Neuronal stem cell (in vitro differentiated cells): Measurements from ENCODE around the gene GGCX.
A peak's percentile ranks its signal among the peaks of the same experiment; 100 is the strongest.

Source experiments
- DNase-seq: peaks from one replicate; pipeline ENCODE4 v3.0.0-alpha.2; 2013; ENCODE audit warnings: low spot score
- H2AFZ ChIP-seq: one replicate; pipeline ENCODE4 v1.6.1; 2013; ENCODE audit warnings: mild to moderate bottlenecking, low read length, inconsistent platforms
- H2AK5ac ChIP-seq: 2 replicates; pipeline ENCODE4 v1.6.1; 2013; ENCODE audit warnings: low read depth, mild to moderate bottlenecking, inconsistent platforms, low read length, moderate library complexity, mixed read lengths
- H2BK120ac ChIP-seq: 2 replicates; pipeline ENCODE4 v1.6.1; 2013; ENCODE audit warnings: low read depth, mild to moderate bottlenecking, inconsistent platforms, low read length, moderate library complexity, mixed read lengths
- H2BK12ac ChIP-seq: one replicate; pipeline ENCODE4 v1.6.1; 2013; ENCODE audit warnings: low read length, inconsistent platforms
- H2BK15ac ChIP-seq: 2 replicates; pipeline ENCODE4 v1.6.1; 2013; ENCODE audit warnings: mild to moderate bottlenecking, low read length, inconsistent platforms, mixed read lengths
- H2BK5ac ChIP-seq: one replicate; pipeline ENCODE4 v1.6.1; 2013; ENCODE audit warnings: inconsistent platforms, mild to moderate bottlenecking, low read length, moderate library complexity
- H3K14ac ChIP-seq: one replicate; pipeline ENCODE4 v1.6.1; 2013; ENCODE audit warnings: low read length, inconsistent platforms
- H3K18ac ChIP-seq: 2 replicates; pipeline ENCODE4 v1.6.1; 2013; ENCODE audit warnings: low read length, inconsistent platforms
- H3K23ac ChIP-seq: 2 replicates; pipeline ENCODE4 v1.6.1; 2013; ENCODE audit warnings: low read depth, mild to moderate bottlenecking, mixed read lengths, low read length, inconsistent platforms; ENCODE audit not compliant: poor library complexity
- H3K27ac ChIP-seq: replicated peaks from 3 replicates; pipeline ENCODE4 v1.5.1; 2013; ENCODE audit warnings: low read length, inconsistent platforms
- H3K27me3 ChIP-seq, 3 experiments: 2 replicates each; pipeline ENCODE4 v1.6.1; 2013; ENCODE audit warnings: low read length in 3 of 3, mild to moderate bottlenecking in 2 of 3, inconsistent platforms in 1 of 3, low read depth in 1 of 3, mixed read lengths in 1 of 3, moderate library complexity in 1 of 3; ENCODE audit not compliant: control insufficient read depth in 3 of 3, insufficient read depth in 3 of 3
- H3K36me3 ChIP-seq, 2 donors: replicated peaks in 1 of 2; 2 replicates each; pipeline ENCODE4 v1.6.1; 2013; ENCODE audit warnings: low read length in 2 of 2; ENCODE audit not compliant: control insufficient read depth in 2 of 2, insufficient read depth in 2 of 2
- H3K4ac ChIP-seq: 2 replicates; pipeline ENCODE4 v1.6.1; 2013; ENCODE audit warnings: inconsistent platforms, mild to moderate bottlenecking, low read length, moderate library complexity
- H3K4me1 ChIP-seq, 2 donors: 1 replicate in 1 of 2; 2 replicates in 1 of 2; pipeline ENCODE4 v1.6.1; 2013; ENCODE audit warnings: low read length in 2 of 2, low read depth in 1 of 2; ENCODE audit not compliant: control insufficient read depth in 2 of 2, insufficient read depth in 1 of 2
- H3K4me2 ChIP-seq: one replicate; pipeline ENCODE4 v1.6.1; 2013; ENCODE audit warnings: mild to moderate bottlenecking, low read length, inconsistent platforms; ENCODE audit not compliant: insufficient read depth, poor library complexity, severe bottlenecking
- H3K4me3 ChIP-seq, 2 donors: 2 replicates each; pipeline ENCODE4 v1.5.1; 2013; ENCODE audit warnings: low read length in 2 of 2, mild to moderate bottlenecking in 2 of 2, inconsistent platforms in 1 of 2, moderate library complexity in 1 of 2
- H3K79me1 ChIP-seq: one replicate; pipeline ENCODE4 v1.6.1; 2013; ENCODE audit warnings: low read depth, mild to moderate bottlenecking, inconsistent platforms, low read length, moderate library complexity
- H3K9ac ChIP-seq: one replicate; pipeline ENCODE4 v1.6.1; 2013; ENCODE audit warnings: mild to moderate bottlenecking, low read depth, low read length, inconsistent platforms; ENCODE audit not compliant: poor library complexity
- H3K9me3 ChIP-seq, 2 donors: replicated peaks in 1 of 2; 2 replicates each; pipeline versions ENCODE3 to v1.6.1; 2013; ENCODE audit warnings: low read length in 2 of 2, mild to moderate bottlenecking in 2 of 2, inconsistent platforms in 1 of 2, low read depth in 1 of 2, mixed read lengths in 1 of 2, moderate library complexity in 1 of 2; ENCODE audit not compliant: control insufficient read depth in 2 of 2, insufficient read depth in 1 of 2
- H4K8ac ChIP-seq: one replicate; pipeline ENCODE4 v1.6.1; 2013; ENCODE audit warnings: low read depth, mild to moderate bottlenecking, inconsistent platforms, low read length, moderate library complexity
- H4K91ac ChIP-seq: one replicate; pipeline ENCODE4 v1.6.1; 2013; ENCODE audit warnings: low read length, low read depth, mild to moderate bottlenecking, inconsistent platforms; ENCODE audit not compliant: poor library complexity
- whole genome bisulfite sequencing, 2 donors: extraction: QIAGEN DNeasy Blood & Tissue Kit; methylation state at CpG; one replicate each; pipeline ENCODE4 v1.1.7; 2013; ENCODE audit warnings: missing lambda C conversion rate in 2 of 2, mixed read lengths in 1 of 2; ENCODE audit not compliant: insufficient read length in 2 of 2, insufficient replicate concordance in 1 of 2; ENCODE audit errors: extremely low coverage in 2 of 2; 5-methylcytosine and 5-hydroxymethylcytosine counted together

GGCX gene

DNA sequence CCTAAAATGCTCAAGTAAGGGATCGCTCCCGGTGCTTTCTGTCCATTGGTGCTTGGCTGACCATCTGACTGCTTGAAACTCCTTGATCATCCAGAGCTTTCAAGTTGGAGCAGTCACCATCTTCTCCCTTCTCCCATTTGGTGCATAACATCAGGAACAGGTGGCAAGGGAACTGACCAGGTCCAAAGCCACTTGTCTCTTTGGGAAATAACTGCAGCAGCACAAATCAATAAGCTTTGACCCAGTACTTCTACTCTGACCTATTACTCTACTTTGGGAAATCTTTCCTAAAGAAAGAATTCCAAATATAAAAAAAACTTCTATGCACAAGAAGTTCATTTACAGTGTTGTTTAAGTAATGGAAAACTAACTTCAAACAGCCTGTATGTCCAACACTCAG lies 32.9 kb downstream of the GGCX start:
- WGBS, 2 donors = no CpG with 5 or more reads among the region's 2 CpGs
- no peak overlapping the region for H3K23ac ChIP-seq

DNA sequence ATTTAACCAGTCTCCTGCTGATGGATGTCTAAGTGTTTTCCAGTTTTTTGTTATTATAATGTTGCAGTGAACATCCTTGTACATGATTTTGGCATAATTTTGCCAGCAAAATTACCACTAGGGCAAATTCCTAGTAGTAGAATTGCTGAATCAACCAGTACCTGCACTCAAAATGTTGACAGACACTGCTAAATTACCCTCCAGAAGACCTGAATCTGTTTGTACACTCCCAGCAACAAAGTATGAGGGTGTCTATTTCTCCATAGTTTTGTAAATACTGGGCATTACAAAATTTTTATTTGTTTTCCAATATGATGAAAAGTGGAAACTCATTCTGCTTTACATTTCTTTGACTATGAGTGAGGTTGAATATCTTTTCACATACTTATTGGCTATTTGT lies 33.5 kb downstream of the GGCX start:
- no peak for DNase-seq
- H4K8ac ChIP-seq = no peak overlapping the region
- no peak overlapping the region for H2BK5ac ChIP-seq
- H2BK120ac ChIP-seq = no peak overlapping the region
- H3K9ac ChIP-seq = no peak overlapping the region
- H3K27ac ChIP-seq = no peak overlapping the region
- H3K36me3 ChIP-seq = no peaks in the 10 kb centered on the region
- H3K79me1 ChIP-seq = no peaks in the 10 kb centered on the region
- H3K23ac ChIP-seq = no peak overlapping the region
- H2AFZ ChIP-seq = no peak overlapping the region
- H2AK5ac ChIP-seq = no peak overlapping the region
- peaks cover 0 to 4% (median 0%) of the 10 kb centered on the region in 3 experiments for H3K27me3 ChIP-seq
- no peak overlapping the region for H3K4me2 ChIP-seq
- no peaks in the 10 kb centered on the region for H3K9me3 ChIP-seq
- H2BK12ac ChIP-seq = no peak overlapping the region
- peaks cover 7 to 13% of the 10 kb centered on the region in 2 donors for H3K4me1 ChIP-seq
- no peak overlapping the region for H4K91ac ChIP-seq
- H3K4ac ChIP-seq = no peak overlapping the region
- no peak overlapping the region for H3K18ac ChIP-seq
- H3K4me3 ChIP-seq = no peak overlapping the region
- no peak overlapping the region for H2BK15ac ChIP-seq
- H3K14ac ChIP-seq = no peak overlapping the region

More for the DNA sequence above, 32.9 kb downstream of the GGCX start:
- H3K36me3 ChIP-seq = no peaks in the 10 kb centered on the region
- no peaks in the 10 kb centered on the region for H3K79me1 ChIP-seq
- no peak overlapping the region for H2AK5ac ChIP-seq
- no peak overlapping the region for H3K18ac ChIP-seq
- no peak overlapping the region for H3K4me3 ChIP-seq
- H2BK15ac ChIP-seq = no peak overlapping the region
- no peak overlapping the region for H3K4me2 ChIP-seq
- H2BK5ac ChIP-seq = no peak overlapping the region
- no peak for DNase-seq
- no peak overlapping the region for H4K8ac ChIP-seq
- no peak overlapping the region for H2AFZ ChIP-seq
- no peak overlapping the region for H2BK12ac ChIP-seq
- H3K27me3 ChIP-seq = peaks cover 0 to 4% (median 0%) of the 10 kb centered on the region in 3 experiments
- H3K9ac ChIP-seq = no peak overlapping the region
- H4K91ac ChIP-seq = no peak overlapping the region
- peaks cover 7 to 13% of the 10 kb centered on the region in 2 donors for H3K4me1 ChIP-seq
- no peak overlapping the region for H3K4ac ChIP-seq
- no peak overlapping the region for H3K14ac ChIP-seq
- no peak overlapping the region for H2BK120ac ChIP-seq
- H3K9me3 ChIP-seq = no peaks in the 10 kb centered on the region
- no peak overlapping the region for H3K27ac ChIP-seq

DNA sequence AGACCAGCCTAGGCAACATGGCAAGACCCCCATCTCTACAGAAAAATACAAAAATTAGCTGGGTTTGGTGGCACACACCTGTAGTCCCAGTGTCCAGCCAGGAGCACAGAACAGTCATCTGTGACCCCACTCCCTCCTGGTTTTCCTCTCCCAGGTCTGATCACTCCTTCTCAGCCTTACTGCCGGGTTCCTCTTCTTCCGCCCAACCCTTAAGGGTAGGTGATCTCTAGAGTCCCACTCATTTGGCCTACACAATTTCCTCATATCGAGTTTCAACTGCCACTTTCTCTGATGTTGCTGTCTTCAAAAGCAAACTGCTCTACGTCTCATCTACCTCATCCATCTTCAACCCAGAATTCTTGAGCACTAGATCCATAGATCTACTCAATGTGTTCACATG lies 35.7 kb downstream of the GGCX start:
- no CpG with 5 or more reads among the region's 4 CpGs for WGBS, 2 donors
- Histone ChIP-seq H3K4ac (no peak overlapping the region), H3K18ac (no peak overlapping the region), H3K36me3 (no peaks in the 10 kb centered on the region), H3K23ac (no peak overlapping the region), H3K27me3 (peaks cover 0 to 4% (median 0%) of the 10 kb centered on the region in 3 experiments), H3K4me2 (no peak overlapping the region), H3K14ac (no peak overlapping the region), H2AFZ (peak overlapping the region; percentile 95), H2BK15ac (no peak overlapping the region), H3K9me3 (no peaks in the 10 kb centered on the region), H2BK12ac (no peak overlapping the region), H2BK5ac (no peak overlapping the region), H2BK120ac (no peak overlapping the region), H4K8ac (no peak overlapping the region), H2AK5ac (no peak overlapping the region), H4K91ac (no peak overlapping the region), H3K9ac (no peak overlapping the region), H3K27ac (no peak overlapping the region), H3K79me1 (no peaks in the 10 kb centered on the region), H3K4me1 (peaks cover 7 to 13% of the 10 kb centered on the region in 2 donors), H3K4me3 (no peak overlapping the region)
- DNase-seq = no peak

DNA sequence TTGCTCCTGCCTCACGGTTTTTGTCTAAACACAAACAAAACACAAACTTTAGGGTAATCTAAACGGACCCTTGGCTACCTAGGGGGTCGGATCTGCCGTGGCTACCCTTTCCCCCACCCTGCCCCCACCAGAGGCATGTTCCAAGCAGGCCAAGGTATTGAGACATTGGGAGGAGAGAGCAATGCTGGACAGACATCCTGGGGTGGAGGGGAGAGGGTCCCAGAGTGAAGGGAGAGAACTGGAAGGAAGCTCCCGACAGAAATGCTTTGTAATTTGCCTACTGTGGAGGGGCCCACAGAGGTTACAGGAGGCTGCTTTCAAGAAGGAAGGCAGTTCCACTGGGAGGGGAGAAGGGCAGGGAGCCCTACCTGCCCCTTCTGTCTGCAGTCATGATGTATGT lies 36.3 kb downstream of the GGCX start:
- Histone ChIP-seq H2BK12ac (no peak overlapping the region), H3K4me2 (no peak overlapping the region), H3K4me1 (peaks cover 7 to 13% of the 10 kb centered on the region in 2 donors), H2BK15ac (peak overlapping the region; percentile 33), H3K14ac (no peak overlapping the region), H3K4ac (no peak overlapping the region), H3K18ac (no peak overlapping the region), H4K91ac (no peak overlapping the region), H3K4me3 (no peak overlapping the region), H2BK120ac (no peak overlapping the region), H2AK5ac (no peak overlapping the region), H3K23ac (no peak overlapping the region), H2AFZ (peak overlapping the region; percentile 95), H4K8ac (no peak overlapping the region), H2BK5ac (no peak overlapping the region), H3K27me3 (peaks cover 0 to 4% (median 0%) of the 10 kb centered on the region in 3 experiments), H3K9ac (no peak overlapping the region), H3K79me1 (no peaks in the 10 kb centered on the region), H3K36me3 (no peaks in the 10 kb centered on the region), H3K9me3 (no peaks in the 10 kb centered on the region), H3K27ac (no peak overlapping the region)
- DNase-seq = no peak
- no CpG with 5 or more reads among the region's 5 CpGs for WGBS, 2 donors
